ENCODE results near the gene PPP1R14C. TPM values are rescaled to one million over a fixed set of nuclear protein-coding genes. Genes with fewer than 3 reads are reported as not detected.
A peak's percentile ranks its signal among the peaks of the same experiment; 100 is the strongest.

PPP1R14C gene
- total and polyA plus RNA-seq, 7 donors: 5.9 to 62.8 (median 22.5) TPM

- Histone ChIP-seq H3K27me3 (ENCODE audit: insufficient read depth in 3 of 3, low read length in 2 of 3) (no peaks in the 10 kb centered on the region), H3K4me1 (peaks cover 10% of the 10 kb centered on the region), H3K4me3 (no peak overlapping the region), H3K9me3 (no peaks in the 10 kb centered on the region), H3K36me3 (ENCODE audit: insufficient read depth in 1 of 2, low read depth in 1 of 2) (no peaks in the 10 kb centered on the region), H3K27ac (no peak overlapping the region)
- 77 to 88% (median 85%) methylated on average over 1 of the region's 1 CpG for WGBS, 3 donors
- ATAC-seq: no peak
- intact Hi-C loops (cut with DNase I): no loop called here
- DNase-seq: no peak
- TF ChIP-seq, protein P1, sequence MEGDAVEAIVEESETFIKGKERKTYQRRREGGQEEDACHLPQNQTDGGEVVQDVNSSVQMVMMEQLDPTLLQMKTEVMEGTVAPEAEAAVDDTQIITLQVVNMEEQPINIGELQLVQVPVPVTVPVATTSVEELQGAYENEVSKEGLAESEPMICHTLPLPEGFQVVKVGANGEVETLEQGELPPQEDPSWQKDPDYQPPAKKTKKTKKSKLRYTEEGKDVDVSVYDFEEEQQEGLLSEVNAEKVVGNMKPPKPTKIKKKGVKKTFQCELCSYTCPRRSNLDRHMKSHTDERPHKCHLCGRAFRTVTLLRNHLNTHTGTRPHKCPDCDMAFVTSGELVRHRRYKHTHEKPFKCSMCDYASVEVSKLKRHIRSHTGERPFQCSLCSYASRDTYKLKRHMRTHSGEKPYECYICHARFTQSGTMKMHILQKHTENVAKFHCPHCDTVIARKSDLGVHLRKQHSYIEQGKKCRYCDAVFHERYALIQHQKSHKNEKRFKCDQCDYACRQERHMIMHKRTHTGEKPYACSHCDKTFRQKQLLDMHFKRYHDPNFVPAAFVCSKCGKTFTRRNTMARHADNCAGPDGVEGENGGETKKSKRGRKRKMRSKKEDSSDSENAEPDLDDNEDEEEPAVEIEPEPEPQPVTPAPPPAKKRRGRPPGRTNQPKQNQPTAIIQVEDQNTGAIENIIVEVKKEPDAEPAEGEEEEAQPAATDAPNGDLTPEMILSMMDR (IDR thresholded peaks at IDR 0.05): no peak
Measured at GRCh38 chr6:150157081-150157480, 14.2 kb downstream of the PPP1R14C start.

DNA sequence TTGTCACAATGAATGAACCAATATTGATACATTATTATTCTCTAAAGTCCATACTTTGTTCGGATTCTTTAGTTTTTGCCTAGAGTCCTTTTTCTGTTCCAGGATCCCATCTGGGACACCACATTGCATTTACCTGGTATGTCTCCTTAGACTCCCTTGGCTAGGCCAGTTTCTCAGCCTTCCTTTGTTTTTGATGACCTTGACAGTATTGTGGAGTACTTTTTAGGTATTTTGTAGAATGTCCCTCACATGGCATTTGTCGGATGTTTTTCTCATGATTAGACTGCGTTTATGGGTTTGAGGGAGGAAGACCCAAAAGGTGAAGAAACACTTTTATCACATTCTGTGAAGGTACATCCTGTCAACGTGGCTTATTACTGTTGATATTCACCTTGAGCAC, 16.9 kb downstream of the PPP1R14C start:
- WGBS, 3 donors: 78 to 95% (median 93%) methylated on average over 4 of the region's 4 CpGs
- Histone ChIP-seq H3K27ac (no peak overlapping the region), H3K36me3 (ENCODE audit: insufficient read depth in 1 of 2, low read depth in 1 of 2) (no peaks in the 10 kb centered on the region), H3K27me3 (ENCODE audit: insufficient read depth in 3 of 3, low read length in 2 of 3) (no peaks in the 10 kb centered on the region), H3K9me3 (no peaks in the 10 kb centered on the region), H3K4me3 (no peak overlapping the region), H3K4me1 (peaks cover 5% of the 10 kb centered on the region)
- TF ChIP-seq, protein P1 (IDR thresholded peaks at IDR 0.05): no peak
- DNase-seq (no peak), ATAC-seq (no peak)
- intact Hi-C loops (cut with DNase I): loop anchor here in 1 of 2 donors (10.0 kb wide), 1 partner anchor 1125 kb away; no protein-coding TSS in a partner anchor

GRCh38 chr6:150163970-150164369, 21.1 kb downstream of the PPP1R14C start:
- TF ChIP-seq, protein P1 (IDR thresholded peaks at IDR 0.05): no peak
- DNase-seq: no peak
- intact Hi-C loops (cut with DNase I): loop anchor here in 1 of 2 donors (10.0 kb wide), 1 partner anchor 1129 kb away; no protein-coding TSS in a partner anchor
- no peaks in the 10 kb centered on the region for H3K36me3 ChIP-seq (ENCODE audit: insufficient read depth in 1 of 2, low read depth in 1 of 2)
- H3K27ac ChIP-seq: peak overlapping the region; percentile 66
- no peaks in the 10 kb centered on the region for H3K27me3 ChIP-seq (ENCODE audit: insufficient read depth in 3 of 3, low read length in 2 of 3)
- peaks cover 20% of the 10 kb centered on the region for H3K4me1 ChIP-seq
- H3K4me3 ChIP-seq: no peak overlapping the region
- ATAC-seq: no peak
- 99 to 100% (median 100%) methylated on average over 3 of the region's 3 CpGs for WGBS, 3 donors
- H3K9me3 ChIP-seq: no peaks in the 10 kb centered on the region

GRCh38 chr6:150165020-150165702, 22.3 kb downstream of the PPP1R14C start:
- Histone ChIP-seq H3K9me3 (no peaks in the 10 kb centered on the region), H3K4me3 (no peak overlapping the region), H3K4me1 (peaks cover 20% of the 10 kb centered on the region), H3K36me3 (ENCODE audit: insufficient read depth in 1 of 2, low read depth in 1 of 2) (no peaks in the 10 kb centered on the region), H3K27me3 (ENCODE audit: insufficient read depth in 3 of 3, low read length in 2 of 3) (no peaks in the 10 kb centered on the region), H3K27ac (peak overlapping the region; percentile 66)
- intact Hi-C loops (cut with DNase I): loop anchor here (5.0 to 10.0 kb wide), 2 partner anchors 37 to 1130 kb away; no protein-coding TSS in a partner anchor
- ATAC-seq: peak in 3 of 4 donors; percentile 45 to 76 (median 49)
- DNase-seq: no peak
- TF ChIP-seq, protein P1 (IDR thresholded peaks at IDR 0.05): no peak

All from psoas muscle (tissue), 8 donors.